GM19043 (cell line): ENCODE data around the gene ENO3.
A peak's percentile ranks its signal among the peaks of the same experiment; 100 is the strongest.
"Not testable (repeated sequence)": the region's sequence is repeated elsewhere in the genome, so short reads cannot be mapped to it uniquely, and the experiment has no call there.

Source experiments
- ATAC-seq: cut with Tn5 transposase; IDR thresholded peaks from one replicate; pipeline ENCODE4 v1.9.1; 2021; ENCODE audit warnings: low read depth; ENCODE audit not compliant: unreplicated experiment

Gene ENO3

DNA sequence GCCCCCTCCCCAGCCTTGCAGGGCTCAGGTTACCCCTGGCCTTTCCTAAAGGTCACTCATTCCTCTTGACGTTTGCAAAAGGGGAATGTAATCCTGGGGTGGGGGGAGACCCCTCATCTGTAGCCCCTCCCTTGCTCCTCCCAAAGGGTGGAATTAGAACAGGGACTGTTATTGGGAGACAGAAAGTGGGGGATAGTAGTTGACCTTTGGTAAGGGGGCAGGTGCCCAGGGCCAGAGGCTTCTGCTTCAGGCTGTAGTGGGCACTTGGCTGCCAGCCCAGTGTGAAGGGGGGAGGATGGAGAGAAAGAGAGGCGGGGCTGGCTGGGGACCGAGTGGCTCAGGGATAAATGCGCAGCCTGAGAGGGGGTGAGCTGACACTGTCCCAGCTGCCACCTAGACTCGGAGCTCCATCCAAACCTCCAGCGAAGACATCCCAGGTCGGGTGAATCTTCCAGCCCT lies at the start of gene ENO3:
TSS of gene ENO3 (plus strand) at position 374 of the 459 bp plus-strand sequence. CDS start 711 bp downstream, outside the sequence.
- no peak for ATAC-seq

DNA sequence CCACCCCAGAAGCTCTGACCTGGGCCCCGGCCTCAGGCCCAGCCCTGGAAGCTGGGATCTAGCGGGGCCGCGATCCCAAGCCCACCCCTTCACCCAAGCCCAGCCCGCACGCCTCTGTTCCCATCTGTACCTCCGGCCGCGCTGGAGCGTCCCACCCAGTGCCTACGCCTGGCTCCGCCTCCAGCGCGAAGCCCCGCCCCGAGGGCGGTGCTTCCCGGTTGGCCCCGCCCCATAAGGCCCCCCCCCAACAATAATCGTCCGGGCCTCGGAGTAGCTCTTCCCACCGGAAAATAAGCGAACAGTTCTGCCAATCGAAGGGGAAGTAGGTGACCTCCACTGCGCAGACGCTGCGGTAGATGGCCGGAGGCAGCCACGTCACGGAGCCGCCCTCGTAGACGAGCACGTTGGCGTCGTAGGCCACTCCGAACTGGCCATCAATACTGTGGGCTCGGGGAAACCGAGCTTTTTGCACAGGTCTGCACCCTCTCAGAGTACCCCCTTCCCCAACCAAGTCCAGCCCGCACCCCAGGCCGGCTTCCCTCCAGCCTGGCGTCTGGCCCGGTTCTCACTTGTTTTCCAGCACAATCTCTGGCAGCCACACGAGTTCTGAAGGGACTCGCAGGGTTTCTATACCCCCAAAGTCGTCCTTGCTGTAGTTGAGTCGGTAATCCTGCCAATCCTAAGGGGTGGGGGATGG lies 49.1 kb upstream of the ENO3 start:
- ATAC-seq: no peak

DNA sequence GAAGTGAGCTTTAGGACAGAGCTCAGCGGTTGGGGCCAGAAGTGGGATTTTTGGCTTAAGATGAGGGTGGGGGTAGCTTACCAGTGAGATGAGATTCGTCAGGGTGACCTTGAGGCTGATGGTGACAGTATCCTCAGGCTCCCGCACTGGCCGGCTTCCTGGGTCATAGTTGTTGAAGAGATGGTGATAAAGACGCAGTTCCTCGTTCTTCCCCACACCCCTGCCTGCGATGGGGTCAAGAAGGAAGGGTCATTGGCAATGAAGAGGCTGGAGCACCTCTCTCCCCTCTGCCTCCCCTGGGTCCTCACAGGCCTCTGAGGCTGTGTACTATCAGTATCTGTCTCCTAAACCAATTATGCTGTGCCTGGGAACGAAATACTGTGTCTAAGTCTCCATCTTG lies 48.4 kb upstream of the ENO3 start:
- ATAC-seq: no peak

DNA sequence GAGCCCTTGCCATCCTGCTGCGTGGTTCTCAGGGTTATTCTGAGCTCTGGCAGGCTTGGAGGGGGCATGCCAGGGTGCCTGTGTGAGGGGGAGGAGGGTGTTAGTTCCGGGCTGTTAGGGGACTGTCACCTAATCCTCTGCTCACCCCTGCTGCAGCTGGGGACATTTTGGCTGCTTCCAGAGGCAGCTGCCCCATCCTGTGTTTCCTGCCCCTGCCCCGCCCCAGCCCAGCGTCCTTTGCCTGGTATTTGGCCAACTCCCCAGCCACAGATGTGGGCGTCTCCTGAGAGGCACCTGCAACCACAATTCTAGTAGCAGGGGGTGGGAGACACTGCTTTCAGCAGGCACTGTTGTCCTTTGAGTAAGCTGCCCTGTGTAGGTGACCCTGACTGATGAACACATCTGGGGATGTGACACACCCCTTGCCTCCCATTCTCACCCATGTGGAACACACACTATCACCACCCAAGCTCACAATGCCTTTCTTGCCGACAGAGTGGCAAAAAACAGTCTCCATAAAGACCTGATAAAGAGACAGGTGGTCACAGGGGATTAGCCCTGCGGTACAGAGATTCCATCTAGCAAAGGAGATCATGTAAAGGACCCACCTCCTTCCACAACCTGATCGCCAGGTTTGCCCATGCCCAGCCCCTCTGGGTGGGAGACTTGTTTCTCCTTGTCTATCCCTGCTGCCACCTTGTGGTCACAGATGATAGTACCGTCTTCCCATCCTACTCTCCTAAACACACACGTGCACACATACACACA lies 47.7 kb upstream of the ENO3 start, which contains the start of gene CHRNE:
TSS of gene CHRNE (minus strand) at position 48 of the 768 bp plus-strand sequence. CDS start at position 13, 35 bp downstream.
- ATAC-seq: no peak

DNA sequence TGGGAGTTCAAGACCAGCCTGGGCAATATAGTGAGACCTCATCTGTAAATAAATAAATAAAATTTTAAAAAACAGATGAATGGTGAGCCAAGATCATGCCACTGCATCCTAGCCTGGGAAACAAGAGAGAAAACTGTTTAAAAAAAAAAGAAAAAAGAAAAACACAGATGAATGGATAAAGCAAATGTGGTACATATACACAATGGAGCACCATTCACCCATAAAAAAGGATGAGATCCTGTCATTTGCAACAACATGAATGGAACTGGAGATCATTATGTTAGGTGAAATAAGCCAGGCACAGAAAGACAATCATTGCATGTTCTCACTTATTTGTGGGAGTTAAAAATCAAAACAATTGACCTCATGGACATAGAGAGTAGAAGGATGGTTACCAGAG lies 44.3 kb upstream of the ENO3 start:
- not testable (repeated sequence) for ATAC-seq

DNA sequence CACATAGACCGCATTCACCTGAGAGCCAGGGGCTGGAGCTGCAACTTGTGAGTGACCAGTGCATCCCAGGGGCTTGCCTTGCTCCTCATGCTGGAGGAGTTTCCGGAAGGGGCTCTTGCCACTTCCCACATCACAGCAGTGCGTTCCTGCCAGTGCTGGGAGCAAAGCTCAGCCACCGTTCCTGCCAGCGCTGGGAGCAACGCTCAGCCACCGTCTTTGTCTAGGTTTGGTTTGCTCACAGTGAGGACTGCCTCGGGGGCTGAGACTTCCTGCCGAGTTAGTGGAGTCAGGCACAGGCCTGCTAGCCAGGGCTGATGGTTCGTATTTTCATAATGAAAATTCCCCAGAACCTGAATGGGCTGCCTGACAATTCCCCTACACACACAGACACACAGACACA lies 42.6 kb upstream of the ENO3 start:
- no peak for ATAC-seq

DNA sequence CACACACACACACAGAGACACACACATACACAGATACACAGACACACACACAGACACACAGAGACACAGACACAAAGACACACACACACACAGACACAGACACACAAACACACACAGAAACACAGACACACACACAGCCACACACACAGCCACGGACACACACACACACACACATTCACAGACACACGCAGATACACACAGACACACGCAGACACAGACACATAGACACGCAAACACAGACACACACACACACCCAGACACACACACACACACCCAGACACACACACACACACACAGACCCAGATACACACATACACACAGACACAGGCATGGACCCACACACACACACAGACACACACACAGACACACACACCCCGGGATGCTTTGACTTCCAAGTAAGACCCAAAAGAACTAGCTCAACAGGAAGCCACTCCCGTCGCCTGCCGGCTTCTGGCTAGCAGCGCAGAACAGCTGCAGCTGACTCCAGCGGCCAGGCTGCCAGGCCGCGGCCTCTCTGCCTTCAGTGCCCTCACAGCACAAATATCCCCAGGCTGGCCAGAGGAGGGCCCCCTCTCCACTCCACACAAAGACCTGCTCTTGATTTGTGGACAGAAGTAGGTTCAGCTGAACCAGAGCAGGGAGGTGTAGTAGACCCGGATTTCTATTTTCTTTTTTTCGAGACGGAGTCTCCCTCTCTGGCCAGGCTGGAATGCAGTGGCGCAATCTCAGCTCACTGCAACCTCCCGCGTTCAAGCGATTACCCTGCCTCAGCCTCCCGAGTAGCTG lies 42.0 kb upstream of the ENO3 start:
- peak; percentile 55 for ATAC-seq

DNA sequence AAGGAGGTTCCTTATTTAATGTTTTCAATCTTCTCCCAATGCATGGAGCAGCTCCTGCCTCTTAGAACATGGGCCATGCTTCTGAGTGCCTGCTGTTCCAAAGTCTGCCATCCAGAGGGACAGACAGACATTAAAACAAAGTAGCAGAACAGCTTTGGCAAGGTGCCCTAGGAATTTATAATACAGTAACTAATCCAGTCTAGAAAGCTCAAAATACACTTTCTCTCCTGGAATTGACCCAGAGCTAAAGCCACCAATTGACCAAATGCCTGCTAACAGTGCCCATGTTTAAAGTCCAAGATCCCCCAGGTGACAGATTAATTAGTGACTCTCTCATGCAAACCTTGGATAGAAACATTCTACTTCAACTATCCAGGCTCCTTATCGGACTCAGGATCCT lies 36.9 kb upstream of the ENO3 start:
- ATAC-seq: no peak

DNA sequence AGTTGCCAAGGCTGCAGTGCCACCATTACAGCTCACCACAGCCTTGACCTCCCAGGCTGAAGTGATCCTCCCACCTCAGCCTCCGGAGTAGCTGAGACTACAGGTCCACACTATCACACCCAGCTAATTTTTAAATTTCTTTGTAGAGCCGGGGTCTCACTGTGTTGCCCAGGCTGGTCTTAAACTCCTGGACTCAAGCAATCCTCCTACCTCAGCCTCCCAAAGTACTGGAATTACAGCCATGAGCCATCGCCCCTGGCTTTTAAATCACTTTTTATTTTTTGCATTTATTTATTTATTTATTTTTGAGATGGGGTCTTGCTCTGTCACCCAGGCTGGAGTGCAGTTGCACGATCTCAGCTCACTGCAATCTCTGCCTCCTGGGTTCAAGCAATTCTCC lies 36.4 kb upstream of the ENO3 start:
- ATAC-seq: not testable (repeated sequence)

DNA sequence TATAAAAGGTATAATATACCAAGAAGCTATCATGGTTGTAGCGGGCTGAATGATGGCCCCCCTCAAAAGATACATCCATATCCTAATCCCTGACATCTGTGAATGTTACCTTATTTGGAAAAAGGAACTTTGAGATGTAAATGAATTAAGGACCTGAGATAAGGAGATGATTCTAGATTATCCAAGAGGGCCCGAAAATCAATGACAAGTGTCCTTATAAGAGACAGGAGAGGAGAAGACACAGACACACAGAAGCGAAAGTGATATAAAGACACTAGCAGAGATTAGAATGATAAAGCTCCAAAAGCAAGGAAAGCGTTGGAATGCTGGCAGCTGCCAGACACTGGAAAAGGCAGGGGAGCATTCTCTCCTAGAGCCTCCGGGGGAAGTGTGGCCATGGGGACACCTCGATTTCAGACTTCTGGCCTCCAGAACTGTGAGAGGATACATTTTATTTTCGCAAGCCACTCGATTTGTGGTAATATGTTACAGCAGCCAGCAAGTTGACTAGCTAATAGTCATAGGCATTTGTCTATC lies 31.3 kb upstream of the ENO3 start:
- ATAC-seq: no peak

DNA sequence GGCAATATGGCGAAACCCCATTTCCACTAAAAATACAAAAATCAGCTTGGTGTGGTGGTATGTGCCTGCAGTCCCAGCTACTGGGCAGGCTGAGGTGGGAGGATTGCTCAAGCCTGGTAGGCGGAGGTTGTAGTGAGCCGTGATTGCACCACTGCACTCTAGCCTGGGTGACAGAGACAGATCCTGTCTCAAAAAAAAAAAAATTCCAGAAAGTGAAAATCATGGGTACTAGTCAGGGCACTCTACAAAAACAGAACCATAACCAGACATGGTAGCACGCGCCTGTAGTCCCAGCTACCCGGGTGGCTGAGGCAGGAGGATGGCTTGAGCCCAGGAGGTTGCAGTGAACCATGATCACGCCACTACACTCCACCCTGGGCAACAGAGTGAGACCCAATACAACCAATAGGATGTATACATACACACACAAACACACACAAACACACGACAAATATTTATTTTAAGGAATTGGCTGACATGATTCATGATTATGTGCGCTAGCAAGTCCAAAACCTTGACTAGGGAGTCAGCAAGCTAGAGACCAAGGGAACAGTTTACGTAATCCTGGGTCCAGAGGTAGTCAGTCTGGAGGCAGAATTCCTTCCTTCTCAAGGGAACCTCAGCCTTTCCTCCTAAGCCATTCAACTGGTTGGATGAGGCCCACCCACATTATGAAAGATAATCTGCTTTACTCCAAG lies 30.4 kb upstream of the ENO3 start:
- ATAC-seq: no peak

DNA sequence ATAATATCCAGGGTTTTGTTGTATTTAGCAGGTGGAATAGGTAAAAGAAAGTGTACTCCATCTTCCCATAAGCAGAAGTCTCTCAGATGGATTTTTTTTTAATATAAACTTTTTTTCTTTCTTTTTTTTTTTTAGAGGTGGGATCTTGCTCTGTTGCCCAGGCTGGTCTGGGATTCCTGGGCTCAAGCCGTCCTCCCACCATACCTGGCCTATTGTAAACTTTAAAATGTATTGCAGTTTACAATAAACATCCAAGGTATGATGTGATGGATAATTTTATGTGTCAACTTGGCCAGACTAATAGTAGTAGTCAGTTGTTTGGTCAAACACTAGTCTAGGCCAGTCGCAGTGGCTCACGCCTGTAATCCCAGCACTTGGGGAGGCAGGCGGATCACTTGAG lies 29.6 kb upstream of the ENO3 start:
- ATAC-seq: no peak

DNA sequence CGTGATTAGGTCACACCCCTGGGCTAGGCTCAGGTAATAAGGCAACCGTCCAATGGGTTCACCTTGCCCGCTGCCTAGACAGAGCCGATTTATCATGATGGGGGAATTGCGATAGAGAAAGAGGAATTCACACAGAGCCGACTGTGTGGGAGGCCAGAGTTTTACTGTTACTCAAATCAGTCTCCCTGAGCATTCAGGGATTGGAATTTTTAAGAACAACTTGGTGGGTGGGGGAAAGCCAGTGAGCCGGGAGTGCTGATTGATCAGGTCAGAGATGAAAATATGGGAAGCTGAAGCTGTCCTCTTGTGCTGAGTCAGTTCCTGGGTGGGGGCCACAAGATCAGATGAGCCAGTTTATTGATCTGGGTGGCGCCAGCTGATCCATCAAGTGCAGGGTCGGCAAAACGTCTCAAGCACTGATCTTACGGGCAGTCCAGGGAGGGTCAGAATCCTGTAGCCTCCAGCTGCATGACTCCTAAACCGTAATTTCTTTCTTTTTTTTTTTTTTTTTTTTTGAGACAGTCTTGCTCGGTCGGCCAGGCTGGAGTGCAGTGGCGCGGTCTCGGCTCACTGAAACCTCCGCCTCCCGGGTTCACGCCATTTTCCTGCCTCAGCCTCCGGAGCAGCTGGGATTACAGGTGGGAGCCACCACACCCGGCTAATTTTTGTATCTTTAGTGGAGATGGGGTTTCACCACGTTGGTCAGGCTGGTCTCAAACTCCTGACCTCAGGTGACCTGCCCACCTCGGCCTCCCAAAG lies 24.2 kb upstream of the ENO3 start:
- ATAC-seq: not testable (repeated sequence)

DNA sequence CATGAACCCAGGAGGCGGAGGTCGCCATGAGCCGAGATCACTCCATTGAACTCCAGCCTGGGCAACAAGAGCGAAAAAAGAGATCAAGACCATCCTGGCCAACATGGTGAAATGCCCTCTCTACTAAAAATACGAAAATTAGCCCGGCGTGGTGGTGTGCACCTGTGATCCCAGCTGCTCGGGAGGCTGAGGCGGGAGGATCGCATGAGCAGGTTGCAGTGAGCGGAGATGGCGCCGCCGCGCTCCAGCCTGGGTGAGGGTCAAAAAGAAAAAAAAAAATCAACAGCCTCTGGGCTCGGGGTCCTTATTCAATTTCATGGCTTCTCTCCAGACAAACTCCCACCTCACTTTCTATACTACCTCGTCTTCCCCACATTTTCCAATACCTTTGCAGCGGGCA lies 22.0 kb upstream of the ENO3 start:
- no peak for ATAC-seq

DNA sequence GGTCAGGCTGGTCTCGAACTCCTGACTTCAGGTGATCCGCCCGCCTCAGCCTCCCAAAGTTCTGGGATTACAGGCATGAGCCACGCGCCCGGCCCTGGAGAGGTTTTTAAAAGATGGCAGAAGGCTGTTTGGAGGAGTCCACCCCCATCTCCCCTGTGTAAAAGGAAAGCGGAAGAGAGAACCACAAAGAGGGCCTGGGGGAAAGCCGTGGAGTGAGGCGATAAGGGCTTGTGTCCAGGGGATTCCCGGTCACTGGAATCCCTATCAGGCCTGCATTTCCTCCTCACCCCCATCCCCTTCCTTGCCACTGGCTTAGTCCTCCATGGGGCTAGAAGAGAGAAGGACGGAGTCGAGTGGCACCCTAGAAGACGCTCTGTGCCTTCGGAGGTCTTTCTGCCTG lies 19.0 kb upstream of the ENO3 start, which contains the start of gene GP1BA:
TSS of gene GP1BA (plus strand) at position 315 of the 400 bp plus-strand sequence. CDS start 328 bp downstream, outside the sequence.
- no peak for ATAC-seq

DNA sequence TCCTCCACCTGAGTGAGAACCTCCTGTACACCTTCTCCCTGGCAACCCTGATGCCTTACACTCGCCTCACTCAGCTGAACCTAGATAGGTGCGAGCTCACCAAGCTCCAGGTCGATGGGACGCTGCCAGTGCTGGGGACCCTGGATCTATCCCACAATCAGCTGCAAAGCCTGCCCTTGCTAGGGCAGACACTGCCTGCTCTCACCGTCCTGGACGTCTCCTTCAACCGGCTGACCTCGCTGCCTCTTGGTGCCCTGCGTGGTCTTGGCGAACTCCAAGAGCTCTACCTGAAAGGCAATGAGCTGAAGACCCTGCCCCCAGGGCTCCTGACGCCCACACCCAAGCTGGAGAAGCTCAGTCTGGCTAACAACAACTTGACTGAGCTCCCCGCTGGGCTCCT lies 18.2 kb upstream of the ENO3 start:
- no peak for ATAC-seq

DNA sequence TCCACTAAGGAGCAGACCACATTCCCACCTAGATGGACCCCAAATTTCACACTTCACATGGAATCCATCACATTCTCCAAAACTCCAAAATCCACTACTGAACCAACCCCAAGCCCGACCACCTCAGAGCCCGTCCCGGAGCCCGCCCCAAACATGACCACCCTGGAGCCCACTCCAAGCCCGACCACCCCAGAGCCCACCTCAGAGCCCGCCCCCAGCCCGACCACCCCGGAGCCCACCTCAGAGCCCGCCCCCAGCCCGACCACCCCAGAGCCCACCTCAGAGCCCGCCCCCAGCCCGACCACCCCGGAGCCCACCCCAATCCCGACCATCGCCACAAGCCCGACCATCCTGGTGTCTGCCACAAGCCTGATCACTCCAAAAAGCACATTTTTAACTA lies 17.3 kb upstream of the ENO3 start:
- ATAC-seq: no peak

DNA sequence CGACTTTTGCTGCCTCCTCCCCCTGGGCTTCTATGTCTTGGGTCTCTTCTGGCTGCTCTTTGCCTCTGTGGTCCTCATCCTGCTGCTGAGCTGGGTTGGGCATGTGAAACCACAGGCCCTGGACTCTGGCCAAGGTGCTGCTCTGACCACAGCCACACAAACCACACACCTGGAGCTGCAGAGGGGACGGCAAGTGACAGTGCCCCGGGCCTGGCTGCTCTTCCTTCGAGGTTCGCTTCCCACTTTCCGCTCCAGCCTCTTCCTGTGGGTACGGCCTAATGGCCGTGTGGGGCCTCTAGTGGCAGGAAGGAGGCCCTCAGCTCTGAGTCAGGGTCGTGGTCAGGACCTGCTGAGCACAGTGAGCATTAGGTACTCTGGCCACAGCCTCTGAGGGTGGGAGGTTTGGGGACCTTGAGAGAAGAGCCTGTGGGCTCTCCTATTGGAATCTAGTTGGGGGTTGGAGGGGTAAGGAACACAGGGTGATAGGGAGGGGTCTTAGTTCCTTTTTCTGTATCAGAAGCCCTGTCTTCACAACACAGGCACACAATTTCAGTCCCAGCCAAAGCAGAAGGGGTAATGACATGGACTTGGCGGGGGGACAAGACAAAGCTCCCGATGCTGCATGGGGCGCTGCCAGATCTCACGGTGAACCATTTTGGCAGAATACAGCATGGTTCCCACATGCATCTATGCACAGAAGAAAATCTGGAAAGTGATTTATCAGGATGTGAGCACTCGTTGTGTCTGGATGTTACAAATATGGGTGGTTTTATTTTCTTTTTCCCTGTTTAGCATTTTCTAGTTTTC lies 16.5 kb upstream of the ENO3 start:
- no peak for ATAC-seq

DNA sequence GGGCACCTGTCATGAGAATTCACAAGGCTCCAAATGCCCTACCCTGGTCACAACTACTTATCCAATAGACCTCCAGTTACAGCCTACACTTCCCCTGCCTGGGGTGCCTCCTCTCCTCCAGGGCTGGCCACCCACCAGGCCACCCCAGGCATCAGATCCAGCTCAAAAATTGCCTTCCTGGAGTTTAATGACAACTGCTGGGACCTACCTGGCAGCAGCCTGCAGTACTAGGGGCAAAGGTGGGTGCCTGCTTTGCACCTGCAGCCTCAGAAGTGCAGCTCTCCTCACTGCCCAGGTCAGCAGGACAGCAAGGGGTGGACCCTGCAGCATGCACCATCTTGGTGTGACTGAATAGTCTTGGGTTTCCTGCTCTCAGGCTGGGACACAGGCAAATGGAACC lies 15.3 kb upstream of the ENO3 start:
- no peak for ATAC-seq
